B cell (primary cell): ENCODE results near the gene PXDC1.
"Not testable (repeated sequence)": the region's sequence is repeated elsewhere in the genome, so short reads cannot be mapped to it uniquely, and the experiment has no call there.

ENCODE experiments used
- EZH2 ChIP-seq: IDR thresholded peaks from 2 replicates; pipeline ENCODE4 v1.6.1; 2012; ENCODE audit warnings: borderline replicate concordance, low read depth, mild to moderate bottlenecking, moderate library complexity, low read length; ENCODE audit not compliant: insufficient read depth, poor library complexity, severe bottlenecking
- TF ChIP-seq, protein P1 (sequence below): fragments of 200-600 bp; IDR thresholded peaks from one replicate; pipeline ENCODE4 v1.8.0; 2022; ENCODE audit warnings: antibody characterized with exemption, mild to moderate bottlenecking

DNA sequence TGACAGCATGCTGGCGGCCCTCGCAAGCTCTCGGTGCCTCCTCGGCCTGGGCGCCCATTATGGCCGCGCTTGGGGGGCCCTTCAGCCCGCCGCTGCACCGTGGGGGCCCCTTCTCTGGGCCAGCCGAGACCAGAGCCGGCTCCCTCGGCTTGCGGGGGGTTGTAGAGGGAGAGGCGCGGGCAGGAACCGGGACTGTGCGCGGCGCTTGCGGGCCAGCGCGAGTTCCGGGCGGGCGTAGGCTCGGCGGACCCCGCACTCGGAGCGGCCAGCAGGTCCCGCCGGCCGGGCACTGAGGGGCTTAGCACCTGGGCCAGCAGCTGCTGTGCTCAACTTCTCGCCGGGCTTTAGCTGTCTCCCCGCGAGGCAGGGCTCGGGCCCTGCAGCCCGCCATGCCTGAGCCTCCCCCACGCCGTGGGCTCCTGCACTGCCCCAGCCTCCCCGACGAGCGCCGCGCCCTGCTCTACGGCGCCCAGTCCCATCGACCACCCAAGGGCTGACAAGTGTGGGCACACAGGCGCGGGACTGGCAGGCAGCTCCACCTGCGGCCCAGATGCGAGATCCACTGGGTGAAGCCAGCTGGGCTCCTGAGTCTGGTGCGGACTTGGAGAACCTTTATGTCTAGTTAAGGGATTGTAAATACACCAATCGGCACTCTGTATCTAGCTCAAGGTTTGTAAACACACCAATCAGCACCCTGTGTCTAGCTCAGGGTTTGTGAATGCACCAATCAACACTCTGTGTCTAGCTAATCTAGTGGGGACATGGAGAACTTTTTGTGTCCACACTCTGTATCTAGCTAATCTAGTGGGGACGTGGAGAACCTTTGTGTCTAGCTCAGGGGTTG, 6.7 kb upstream of the PXDC1 start:
- TF ChIP-seq, protein P1, sequence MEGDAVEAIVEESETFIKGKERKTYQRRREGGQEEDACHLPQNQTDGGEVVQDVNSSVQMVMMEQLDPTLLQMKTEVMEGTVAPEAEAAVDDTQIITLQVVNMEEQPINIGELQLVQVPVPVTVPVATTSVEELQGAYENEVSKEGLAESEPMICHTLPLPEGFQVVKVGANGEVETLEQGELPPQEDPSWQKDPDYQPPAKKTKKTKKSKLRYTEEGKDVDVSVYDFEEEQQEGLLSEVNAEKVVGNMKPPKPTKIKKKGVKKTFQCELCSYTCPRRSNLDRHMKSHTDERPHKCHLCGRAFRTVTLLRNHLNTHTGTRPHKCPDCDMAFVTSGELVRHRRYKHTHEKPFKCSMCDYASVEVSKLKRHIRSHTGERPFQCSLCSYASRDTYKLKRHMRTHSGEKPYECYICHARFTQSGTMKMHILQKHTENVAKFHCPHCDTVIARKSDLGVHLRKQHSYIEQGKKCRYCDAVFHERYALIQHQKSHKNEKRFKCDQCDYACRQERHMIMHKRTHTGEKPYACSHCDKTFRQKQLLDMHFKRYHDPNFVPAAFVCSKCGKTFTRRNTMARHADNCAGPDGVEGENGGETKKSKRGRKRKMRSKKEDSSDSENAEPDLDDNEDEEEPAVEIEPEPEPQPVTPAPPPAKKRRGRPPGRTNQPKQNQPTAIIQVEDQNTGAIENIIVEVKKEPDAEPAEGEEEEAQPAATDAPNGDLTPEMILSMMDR = not testable (repeated sequence)
- not testable (repeated sequence) for TF ChIP-seq EZH2
